ENCODE data around the gene LRPAP1.

Gene LRPAP1

DNA sequence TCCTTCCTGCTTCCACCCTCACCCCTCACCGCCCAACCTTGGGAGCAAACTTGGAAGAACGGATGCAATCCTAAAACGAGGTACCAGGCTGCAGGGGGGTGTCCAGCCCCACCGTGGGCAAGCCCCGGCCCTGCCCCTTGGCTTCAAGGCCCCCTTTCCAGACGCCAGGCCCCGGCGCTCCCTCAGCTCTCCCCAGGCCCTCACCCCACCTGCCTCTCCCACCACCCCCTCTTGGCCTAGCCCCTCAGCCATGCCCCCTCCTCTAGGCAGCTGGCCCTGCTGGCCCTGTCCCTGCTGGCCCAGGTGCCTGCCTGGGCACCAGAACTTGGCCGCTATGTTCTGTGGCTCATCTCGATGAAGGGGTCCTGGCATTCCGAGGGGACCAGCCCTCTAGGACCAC, 33.8 kb downstream of the LRPAP1 start:
- Histone ChIP-seq H3F3A (ENCODE audit: insufficient read depth, low read length) (no peaks in the 10 kb centered on the region), H3K27ac (ENCODE audit: low read depth, low read length, poor library complexity, severe bottlenecking) (no peak overlapping the region), H3K79me2 (ENCODE audit: insufficient read depth, low read length) (no peaks in the 10 kb centered on the region), H3K9me3 (ENCODE audit: low read length) (no peaks in the 10 kb centered on the region), H3K36me3 (ENCODE audit: insufficient read depth, low read length) (no peaks in the 10 kb centered on the region), H3K9ac (ENCODE audit: low read length) (no peak overlapping the region), H2AFZ (ENCODE audit: low read length) (no peak overlapping the region), H4K20me1 (ENCODE audit: insufficient read depth, low read length) (no peaks in the 10 kb centered on the region), H3K4me2 (ENCODE audit: low read length) (no peak overlapping the region), H3K27me3 (ENCODE audit: insufficient read depth, low read length) (no peaks in the 10 kb centered on the region), H3K9me2 (ENCODE audit: low read depth, low read length) (no peaks in the 10 kb centered on the region), H3K4me3 (ENCODE audit: low read depth, low read length, poor library complexity, severe bottlenecking) (no peak overlapping the region), H3K4me1 (ENCODE audit: insufficient read depth, low read length, severe bottlenecking) (no peaks in the 10 kb centered on the region)
- TF ChIP-seq, protein P1, sequence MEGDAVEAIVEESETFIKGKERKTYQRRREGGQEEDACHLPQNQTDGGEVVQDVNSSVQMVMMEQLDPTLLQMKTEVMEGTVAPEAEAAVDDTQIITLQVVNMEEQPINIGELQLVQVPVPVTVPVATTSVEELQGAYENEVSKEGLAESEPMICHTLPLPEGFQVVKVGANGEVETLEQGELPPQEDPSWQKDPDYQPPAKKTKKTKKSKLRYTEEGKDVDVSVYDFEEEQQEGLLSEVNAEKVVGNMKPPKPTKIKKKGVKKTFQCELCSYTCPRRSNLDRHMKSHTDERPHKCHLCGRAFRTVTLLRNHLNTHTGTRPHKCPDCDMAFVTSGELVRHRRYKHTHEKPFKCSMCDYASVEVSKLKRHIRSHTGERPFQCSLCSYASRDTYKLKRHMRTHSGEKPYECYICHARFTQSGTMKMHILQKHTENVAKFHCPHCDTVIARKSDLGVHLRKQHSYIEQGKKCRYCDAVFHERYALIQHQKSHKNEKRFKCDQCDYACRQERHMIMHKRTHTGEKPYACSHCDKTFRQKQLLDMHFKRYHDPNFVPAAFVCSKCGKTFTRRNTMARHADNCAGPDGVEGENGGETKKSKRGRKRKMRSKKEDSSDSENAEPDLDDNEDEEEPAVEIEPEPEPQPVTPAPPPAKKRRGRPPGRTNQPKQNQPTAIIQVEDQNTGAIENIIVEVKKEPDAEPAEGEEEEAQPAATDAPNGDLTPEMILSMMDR (IDR thresholded peaks at IDR 0.05; ENCODE audit: low read length): no peak
- TF ChIP-seq EZH2 (IDR thresholded peaks at IDR 0.05; ENCODE audit: borderline replicate concordance, low read length): no peak

DNA sequence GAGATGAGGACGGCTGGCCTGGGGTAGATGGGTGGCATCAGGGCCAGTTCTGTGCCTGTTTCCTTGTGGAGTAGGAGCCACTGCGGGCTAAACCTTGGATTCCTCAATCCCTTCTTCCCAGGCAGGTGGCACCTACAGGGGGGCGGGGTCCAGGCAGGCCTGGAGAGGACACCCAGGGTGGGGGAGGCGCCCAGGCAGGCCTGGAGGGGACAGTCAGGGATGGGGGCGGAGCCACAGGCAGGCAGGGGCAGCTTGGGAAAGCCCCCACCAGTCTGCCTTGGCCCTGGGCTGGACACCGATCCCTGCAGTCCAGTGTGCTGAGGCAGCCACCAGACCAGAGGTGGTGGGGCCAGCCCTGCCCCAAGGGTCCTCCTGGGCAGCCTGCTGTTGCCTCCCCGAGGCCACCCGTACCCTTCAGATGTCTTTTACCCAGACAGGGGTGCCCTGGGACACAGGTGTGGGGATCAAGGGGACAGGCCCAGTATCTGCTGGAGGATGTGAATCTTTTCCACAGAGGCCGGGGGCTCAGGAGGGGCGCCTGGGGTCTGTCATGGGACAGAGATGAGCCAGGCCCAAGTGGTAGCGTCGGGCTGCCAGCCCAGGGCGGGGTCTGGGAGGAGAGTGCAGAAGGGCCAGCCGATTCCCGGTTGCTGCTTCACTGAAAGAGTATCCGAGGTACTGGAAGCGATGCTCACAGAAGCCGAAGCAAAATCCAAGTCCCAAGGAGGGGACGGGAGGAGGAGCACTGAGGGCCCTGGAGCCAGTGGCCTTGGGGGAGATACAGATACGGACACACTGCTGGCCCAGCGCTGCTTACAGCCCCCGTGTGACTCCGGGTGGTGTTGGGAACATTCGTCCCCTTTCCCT, 34.5 kb downstream of the LRPAP1 start:
- no peaks in the 10 kb centered on the region for H3K9me3 ChIP-seq (ENCODE audit: low read length)
- no peak overlapping the region for H3K4me3 ChIP-seq (ENCODE audit: low read depth, low read length, poor library complexity, severe bottlenecking)
- H3K27ac ChIP-seq (ENCODE audit: low read depth, low read length, poor library complexity, severe bottlenecking): no peak overlapping the region
- H3K9ac ChIP-seq (ENCODE audit: low read length): no peak overlapping the region
- H3F3A ChIP-seq (ENCODE audit: insufficient read depth, low read length): no peaks in the 10 kb centered on the region
- H3K27me3 ChIP-seq (ENCODE audit: insufficient read depth, low read length): no peaks in the 10 kb centered on the region
- no peak for TF ChIP-seq EZH2 (IDR thresholded peaks at IDR 0.05; ENCODE audit: borderline replicate concordance, low read length)
- TF ChIP-seq, protein P1 (IDR thresholded peaks at IDR 0.05; ENCODE audit: low read length): no peak
- no peaks in the 10 kb centered on the region for H3K4me1 ChIP-seq (ENCODE audit: insufficient read depth, low read length, severe bottlenecking)
- H3K9me2 ChIP-seq (ENCODE audit: low read depth, low read length): no peaks in the 10 kb centered on the region
- no peaks in the 10 kb centered on the region for H3K36me3 ChIP-seq (ENCODE audit: insufficient read depth, low read length)
- H3K4me2 ChIP-seq (ENCODE audit: low read length): no peak overlapping the region
- no peak overlapping the region for H2AFZ ChIP-seq (ENCODE audit: low read length)
- no peaks in the 10 kb centered on the region for H3K79me2 ChIP-seq (ENCODE audit: insufficient read depth, low read length)
- H4K20me1 ChIP-seq (ENCODE audit: insufficient read depth, low read length): no peaks in the 10 kb centered on the region

DNA sequence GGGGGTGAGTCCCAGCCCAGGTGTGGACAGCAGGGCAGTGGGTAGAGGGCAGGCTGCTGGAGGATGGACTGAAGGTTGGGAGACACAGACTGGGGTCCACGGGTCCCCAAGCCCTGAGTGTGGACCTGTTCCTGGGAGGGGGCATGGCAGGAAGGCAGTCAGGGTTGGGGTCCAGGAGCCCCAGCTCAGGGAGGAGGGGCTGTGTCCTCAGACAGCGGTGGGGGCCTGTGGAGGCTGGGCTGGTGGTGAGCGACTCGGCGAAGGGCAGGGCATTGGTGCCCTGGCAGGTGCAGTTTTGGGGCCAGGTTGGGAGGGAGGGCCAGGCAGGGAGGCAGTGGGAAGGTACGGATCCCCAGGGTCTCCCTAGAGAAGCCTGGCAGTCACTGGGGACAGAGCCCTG, 35.1 kb downstream of the LRPAP1 start:
- Histone ChIP-seq H4K20me1 (ENCODE audit: insufficient read depth, low read length) (no peaks in the 10 kb centered on the region), H3K27me3 (ENCODE audit: insufficient read depth, low read length) (no peaks in the 10 kb centered on the region)

More for the DNA sequence above, 35.1 kb downstream of the LRPAP1 start:
- H3K79me2 ChIP-seq (ENCODE audit: insufficient read depth, low read length): no peaks in the 10 kb centered on the region
- no peak for TF ChIP-seq EZH2 (IDR thresholded peaks at IDR 0.05; ENCODE audit: borderline replicate concordance, low read length)
- TF ChIP-seq, protein P1 (IDR thresholded peaks at IDR 0.05; ENCODE audit: low read length): no peak
- no peaks in the 10 kb centered on the region for H3K9me2 ChIP-seq (ENCODE audit: low read depth, low read length)
- H3K36me3 ChIP-seq (ENCODE audit: insufficient read depth, low read length): no peaks in the 10 kb centered on the region
- H3K9ac ChIP-seq (ENCODE audit: low read length): no peak overlapping the region
- no peaks in the 10 kb centered on the region for H3K9me3 ChIP-seq (ENCODE audit: low read length)
- no peak overlapping the region for H3K4me2 ChIP-seq (ENCODE audit: low read length)
- no peaks in the 10 kb centered on the region for H3K4me1 ChIP-seq (ENCODE audit: insufficient read depth, low read length, severe bottlenecking)
- no peak overlapping the region for H3K4me3 ChIP-seq (ENCODE audit: low read depth, low read length, poor library complexity, severe bottlenecking)
- no peak overlapping the region for H2AFZ ChIP-seq (ENCODE audit: low read length)
- H3K27ac ChIP-seq (ENCODE audit: low read depth, low read length, poor library complexity, severe bottlenecking): no peak overlapping the region
- H3F3A ChIP-seq (ENCODE audit: insufficient read depth, low read length): no peaks in the 10 kb centered on the region

Measured in OCI-LY1 (cell line).